Panc1 (cell line): Measurements from ENCODE around the gene PIBF1. TPM values are rescaled to one million over a fixed set of nuclear protein-coding genes. Genes with fewer than 3 reads are reported as not detected.

Source experiments
- ATAC-seq: fragments of 200-7000 bp; cut with Tn5 transposase; 2 replicates; pipeline ENCODE4 v1.9.1; 2020; ENCODE audit warnings: mild to moderate bottlenecking, moderate library complexity
- BruUV-seq: library from RNA; stranded (reverse); fragments of 400-500 nt; replicated peaks from 2 replicates; lab custom pipeline; 2021; lab: Mats Ljungman, UMichigan
- CTCF ChIA-PET: fragments of 300-600 bp; sonication (Branson Sonifier 250); formaldehyde crosslinking; loops from one replicate; lab custom pipeline; 2022; ENCODE audit warnings: antibody characterized with exemption; lab: Charles Lee
- POLR2A ChIA-PET: fragments of 300-600 bp; sonication (Branson Sonifier 250); formaldehyde crosslinking; loops from one replicate; lab custom pipeline; 2022; ENCODE audit warnings: antibody characterized with exemption; lab: Charles Lee
- DNase-seq: peaks from one replicate; pipeline ENCODE4 v3.0.0-alpha.2; 2010; ENCODE audit warnings: low read depth, low spot score
- H3K27ac ChIP-seq: 2 replicates; pipeline ENCODE4 v1.5.1; 2011; ENCODE audit warnings: mild to moderate bottlenecking, low read length, inconsistent platforms
- H3K27me3 ChIP-seq: fragments of 200-500 bp; sonication (Bioruptor generic); 2 replicates; pipeline ENCODE4 v1.6.0; 2014; ENCODE audit warnings: low read length, inconsistent platforms; ENCODE audit not compliant: control insufficient read depth, insufficient read depth
- H3K36me3 ChIP-seq: fragments of 200-500 bp; sonication (Bioruptor generic); 2 replicates; pipeline ENCODE4 v1.5.1; 2014; ENCODE audit warnings: inconsistent platforms, mild to moderate bottlenecking, low read length, moderate library complexity; ENCODE audit not compliant: control insufficient read depth, insufficient read depth
- H3K4me1 ChIP-seq: 2 replicates; pipeline ENCODE4 v1.5.1; 2011; ENCODE audit warnings: inconsistent platforms, mild to moderate bottlenecking, low read length, moderate library complexity; ENCODE audit not compliant: control insufficient read depth, insufficient read depth
- H3K4me3 ChIP-seq, 2 experiments: 2 replicates each; pipeline ENCODE4 v1.5.1; 2011 to 2012; ENCODE audit warnings: low read depth in 2 of 2, low read length in 2 of 2, mild to moderate bottlenecking in 2 of 2, inconsistent platforms in 1 of 2, moderate library complexity in 1 of 2
- H3K9me3 ChIP-seq: fragments of 200-500 bp; sonication (Bioruptor generic); 2 replicates; pipeline ENCODE4 v1.5.1; 2014; ENCODE audit warnings: low read depth, mild to moderate bottlenecking, inconsistent platforms, low read length, moderate library complexity; ENCODE audit not compliant: control insufficient read depth, insufficient read depth
- POLR2AphosphoS5 ChIP-seq: IDR thresholded peaks from 2 replicates; pipeline ENCODE4 v1.6.1; 2012; ENCODE audit warnings: mild to moderate bottlenecking, low read depth, low read length, moderate library complexity
- SIN3A ChIP-seq: IDR thresholded peaks from 2 replicates; pipeline ENCODE4 v1.6.1; 2012; ENCODE audit warnings: low read depth, mild to moderate bottlenecking, low read length, moderate library complexity, borderline replicate concordance; ENCODE audit not compliant: insufficient read depth
- TCF7L2 ChIP-seq: IDR thresholded peaks from 2 replicates; pipeline ENCODE4 v1.6.1; 2011; ENCODE audit warnings: mild to moderate bottlenecking, low read depth, low read length, inconsistent platforms
- in situ Hi-C: cut with HindIII; loops from 2 replicates; pipeline ENCODE4 v1.10.0; 2016; ENCODE audit warnings: low sequenced_read_pairs, low pct_unique_long_range_greater_than_20kb
- intact Hi-C: fragments of 100-400 bp; cut with micrococcal nuclease; formaldehyde crosslinking; loops from one replicate; pipeline ENCODE4 v1.10.0; 2022; ENCODE audit not compliant: unreplicated experiment
- total RNA-seq: library from RNA; stranded (reverse); gene quantifications from one replicate; pipeline ENCODE4 v1.2.1, GENCODE V29; 2021; ENCODE audit not compliant: unreplicated experiment
- TF ChIP-seq, protein P1 (sequence below), 2 experiments: IDR thresholded peaks; 2 replicates each; pipeline ENCODE4 v1.6.1; 2011 to 2012; ENCODE audit warnings: low read depth in 2 of 2, control low read depth in 1 of 2, low read length in 1 of 2, mild to moderate bottlenecking in 1 of 2, moderate library complexity in 1 of 2; ENCODE audit not compliant: insufficient read depth in 1 of 2
- TF ChIP-seq, protein P2 (sequence below): fragments of 450-650 bp; IDR thresholded peaks from 2 replicates; pipeline ENCODE4 v1.5.1; 2017; ENCODE audit warnings: mild to moderate bottlenecking

Gene PIBF1
- total RNA-seq, 1 experiment from 2014 or later: 11.7 TPM

DNA sequence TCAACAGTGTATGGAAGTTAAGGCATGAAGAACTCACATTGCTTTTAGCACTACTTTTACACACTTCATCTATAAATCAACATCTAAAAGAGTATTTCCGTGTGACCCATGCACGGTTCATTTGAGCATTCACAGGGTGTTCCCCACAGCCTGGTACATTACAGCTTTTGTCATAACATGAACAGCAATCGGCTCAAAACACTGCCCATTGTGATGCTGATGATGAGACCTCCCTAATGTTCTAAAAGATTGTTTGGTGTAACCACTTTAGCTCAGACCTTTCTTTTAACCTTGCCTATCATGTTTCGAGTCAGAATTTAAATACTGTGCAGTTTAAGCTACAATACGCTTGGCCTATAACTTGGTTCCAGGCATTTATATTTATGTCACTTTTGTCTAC lies 272.8 kb downstream of the PIBF1 start:
- Histone ChIP-seq H3K9me3 (no peaks in the 10 kb centered on the region), H3K36me3 (no peaks in the 10 kb centered on the region; the same call in 1 of the 2 replicates), H3K27me3 (peaks cover 2% of the 10 kb centered on the region; the same call in 1 of the 2 replicates), H3K4me3 (no peak overlapping the region), H3K27ac (no peak overlapping the region), H3K4me1 (peaks cover 6% of the 10 kb centered on the region; the same call in 1 of the 2 replicates)
- CTCF ChIA-PET: no interaction called here
- in situ Hi-C loops: no loop called here
- no TSS peak for BruUV-seq
- TF ChIP-seq, protein P1, sequence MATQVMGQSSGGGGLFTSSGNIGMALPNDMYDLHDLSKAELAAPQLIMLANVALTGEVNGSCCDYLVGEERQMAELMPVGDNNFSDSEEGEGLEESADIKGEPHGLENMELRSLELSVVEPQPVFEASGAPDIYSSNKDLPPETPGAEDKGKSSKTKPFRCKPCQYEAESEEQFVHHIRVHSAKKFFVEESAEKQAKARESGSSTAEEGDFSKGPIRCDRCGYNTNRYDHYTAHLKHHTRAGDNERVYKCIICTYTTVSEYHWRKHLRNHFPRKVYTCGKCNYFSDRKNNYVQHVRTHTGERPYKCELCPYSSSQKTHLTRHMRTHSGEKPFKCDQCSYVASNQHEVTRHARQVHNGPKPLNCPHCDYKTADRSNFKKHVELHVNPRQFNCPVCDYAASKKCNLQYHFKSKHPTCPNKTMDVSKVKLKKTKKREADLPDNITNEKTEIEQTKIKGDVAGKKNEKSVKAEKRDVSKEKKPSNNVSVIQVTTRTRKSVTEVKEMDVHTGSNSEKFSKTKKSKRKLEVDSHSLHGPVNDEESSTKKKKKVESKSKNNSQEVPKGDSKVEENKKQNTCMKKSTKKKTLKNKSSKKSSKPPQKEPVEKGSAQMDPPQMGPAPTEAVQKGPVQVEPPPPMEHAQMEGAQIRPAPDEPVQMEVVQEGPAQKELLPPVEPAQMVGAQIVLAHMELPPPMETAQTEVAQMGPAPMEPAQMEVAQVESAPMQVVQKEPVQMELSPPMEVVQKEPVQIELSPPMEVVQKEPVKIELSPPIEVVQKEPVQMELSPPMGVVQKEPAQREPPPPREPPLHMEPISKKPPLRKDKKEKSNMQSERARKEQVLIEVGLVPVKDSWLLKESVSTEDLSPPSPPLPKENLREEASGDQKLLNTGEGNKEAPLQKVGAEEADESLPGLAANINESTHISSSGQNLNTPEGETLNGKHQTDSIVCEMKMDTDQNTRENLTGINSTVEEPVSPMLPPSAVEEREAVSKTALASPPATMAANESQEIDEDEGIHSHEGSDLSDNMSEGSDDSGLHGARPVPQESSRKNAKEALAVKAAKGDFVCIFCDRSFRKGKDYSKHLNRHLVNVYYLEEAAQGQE (IDR thresholded peaks at IDR 0.05; ENCODE audit: insufficient read depth in 1 of 2, low read depth in 2 of 2, low read length in 1 of 2): no peak
- TF ChIP-seq TCF7L2 (no peak), SIN3A (no peak), POLR2AphosphoS5 (no peak)
- TF ChIP-seq, protein P2, sequence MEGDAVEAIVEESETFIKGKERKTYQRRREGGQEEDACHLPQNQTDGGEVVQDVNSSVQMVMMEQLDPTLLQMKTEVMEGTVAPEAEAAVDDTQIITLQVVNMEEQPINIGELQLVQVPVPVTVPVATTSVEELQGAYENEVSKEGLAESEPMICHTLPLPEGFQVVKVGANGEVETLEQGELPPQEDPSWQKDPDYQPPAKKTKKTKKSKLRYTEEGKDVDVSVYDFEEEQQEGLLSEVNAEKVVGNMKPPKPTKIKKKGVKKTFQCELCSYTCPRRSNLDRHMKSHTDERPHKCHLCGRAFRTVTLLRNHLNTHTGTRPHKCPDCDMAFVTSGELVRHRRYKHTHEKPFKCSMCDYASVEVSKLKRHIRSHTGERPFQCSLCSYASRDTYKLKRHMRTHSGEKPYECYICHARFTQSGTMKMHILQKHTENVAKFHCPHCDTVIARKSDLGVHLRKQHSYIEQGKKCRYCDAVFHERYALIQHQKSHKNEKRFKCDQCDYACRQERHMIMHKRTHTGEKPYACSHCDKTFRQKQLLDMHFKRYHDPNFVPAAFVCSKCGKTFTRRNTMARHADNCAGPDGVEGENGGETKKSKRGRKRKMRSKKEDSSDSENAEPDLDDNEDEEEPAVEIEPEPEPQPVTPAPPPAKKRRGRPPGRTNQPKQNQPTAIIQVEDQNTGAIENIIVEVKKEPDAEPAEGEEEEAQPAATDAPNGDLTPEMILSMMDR: no peak
- POLR2A ChIA-PET: no interaction called here
- no peak for DNase-seq
- intact Hi-C loops: no loop called here
- ATAC-seq: no peak

DNA sequence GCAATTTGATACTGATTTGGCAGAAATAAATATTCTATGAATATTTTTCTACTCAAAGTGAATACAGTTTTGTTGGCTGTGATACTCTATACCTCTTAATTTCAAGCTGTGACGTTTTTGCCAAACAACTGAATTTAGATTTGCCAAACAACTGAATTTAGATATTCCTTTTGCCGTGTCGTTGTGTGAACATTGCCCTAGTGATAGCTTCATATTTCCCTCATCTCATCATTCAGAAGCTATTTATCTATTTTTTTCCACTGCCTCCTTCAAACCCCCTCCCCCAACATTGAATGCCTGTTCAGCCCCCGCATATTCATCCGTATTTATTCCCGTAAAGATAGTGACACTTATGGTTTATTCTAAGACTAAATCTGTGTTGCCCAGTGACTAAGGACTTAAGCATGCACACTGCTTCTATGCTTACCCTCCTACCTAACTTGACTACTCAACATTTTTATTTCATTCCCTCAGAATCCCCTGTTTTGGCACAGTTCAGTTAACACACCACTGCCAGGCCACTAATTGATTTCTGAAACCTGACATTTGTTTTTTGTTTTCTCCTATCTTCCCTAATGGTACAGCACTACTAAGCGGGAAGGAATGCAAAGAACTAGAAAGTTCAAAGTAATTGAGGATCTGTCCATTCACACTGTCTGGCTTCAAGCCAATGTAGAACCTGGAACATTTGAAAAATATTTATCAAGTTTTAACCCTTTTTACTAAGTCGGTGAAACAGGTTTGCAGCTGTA lies 274.1 kb downstream of the PIBF1 start:
- CTCF ChIA-PET: no interaction called here
- no peak for TF ChIP-seq POLR2AphosphoS5
- TF ChIP-seq, protein P2: no peak
- TF ChIP-seq, protein P1 (IDR thresholded peaks at IDR 0.05; ENCODE audit: insufficient read depth in 1 of 2, low read depth in 2 of 2, low read length in 1 of 2): no peak
- TF ChIP-seq TCF7L2: no peak
- no peak for TF ChIP-seq SIN3A
- no peak overlapping the region for H3K4me3 ChIP-seq
- peaks cover 6% of the 10 kb centered on the region for H3K4me1 ChIP-seq
- peaks cover 2% of the 10 kb centered on the region; the same call in 1 of the 2 replicates for H3K36me3 ChIP-seq
- POLR2A ChIA-PET: no interaction called here
- no peak overlapping the region for H3K27ac ChIP-seq
- peaks cover 2% of the 10 kb centered on the region; the same call in 1 of the 2 replicates for H3K27me3 ChIP-seq
- H3K9me3 ChIP-seq: no peaks in the 10 kb centered on the region
- intact Hi-C loops: no loop called here
- in situ Hi-C loops: no loop called here
- no TSS peak for BruUV-seq
- no peak for DNase-seq
- no peak for ATAC-seq
